ENCODE results near the gene PITPNM1.

PITPNM1 gene

GRCh38 chr11:67495234-67496005 lies 9.7 kb downstream of the PITPNM1 start:
- ChIA-PET POLR2A (no interaction called here), CTCF (no interaction called here)
- TF ChIP-seq, protein P1, sequence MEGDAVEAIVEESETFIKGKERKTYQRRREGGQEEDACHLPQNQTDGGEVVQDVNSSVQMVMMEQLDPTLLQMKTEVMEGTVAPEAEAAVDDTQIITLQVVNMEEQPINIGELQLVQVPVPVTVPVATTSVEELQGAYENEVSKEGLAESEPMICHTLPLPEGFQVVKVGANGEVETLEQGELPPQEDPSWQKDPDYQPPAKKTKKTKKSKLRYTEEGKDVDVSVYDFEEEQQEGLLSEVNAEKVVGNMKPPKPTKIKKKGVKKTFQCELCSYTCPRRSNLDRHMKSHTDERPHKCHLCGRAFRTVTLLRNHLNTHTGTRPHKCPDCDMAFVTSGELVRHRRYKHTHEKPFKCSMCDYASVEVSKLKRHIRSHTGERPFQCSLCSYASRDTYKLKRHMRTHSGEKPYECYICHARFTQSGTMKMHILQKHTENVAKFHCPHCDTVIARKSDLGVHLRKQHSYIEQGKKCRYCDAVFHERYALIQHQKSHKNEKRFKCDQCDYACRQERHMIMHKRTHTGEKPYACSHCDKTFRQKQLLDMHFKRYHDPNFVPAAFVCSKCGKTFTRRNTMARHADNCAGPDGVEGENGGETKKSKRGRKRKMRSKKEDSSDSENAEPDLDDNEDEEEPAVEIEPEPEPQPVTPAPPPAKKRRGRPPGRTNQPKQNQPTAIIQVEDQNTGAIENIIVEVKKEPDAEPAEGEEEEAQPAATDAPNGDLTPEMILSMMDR (IDR thresholded peaks at IDR 0.05; ENCODE audit: control extremely low read depth, extremely low read depth, low read depth, missing control alignments), result no peak
- no peak for DNase-seq (ENCODE audit: extremely low spot score)

GRCh38 chr11:67494371-67495233 lies 10.6 kb downstream of the PITPNM1 start:
- CTCF ChIA-PET, result interaction anchor here (2.5 kb wide), 1 partner anchor 93 kb away, joined by 15 read pairs; the partner anchor contains the start of gene PPP1CA
- POLR2A ChIA-PET, result no interaction called here
- TF ChIP-seq, protein P1 (IDR thresholded peaks at IDR 0.05; ENCODE audit: control extremely low read depth, extremely low read depth, low read depth, missing control alignments), result no peak
- DNase-seq (ENCODE audit: extremely low spot score), result no peak

DNA sequence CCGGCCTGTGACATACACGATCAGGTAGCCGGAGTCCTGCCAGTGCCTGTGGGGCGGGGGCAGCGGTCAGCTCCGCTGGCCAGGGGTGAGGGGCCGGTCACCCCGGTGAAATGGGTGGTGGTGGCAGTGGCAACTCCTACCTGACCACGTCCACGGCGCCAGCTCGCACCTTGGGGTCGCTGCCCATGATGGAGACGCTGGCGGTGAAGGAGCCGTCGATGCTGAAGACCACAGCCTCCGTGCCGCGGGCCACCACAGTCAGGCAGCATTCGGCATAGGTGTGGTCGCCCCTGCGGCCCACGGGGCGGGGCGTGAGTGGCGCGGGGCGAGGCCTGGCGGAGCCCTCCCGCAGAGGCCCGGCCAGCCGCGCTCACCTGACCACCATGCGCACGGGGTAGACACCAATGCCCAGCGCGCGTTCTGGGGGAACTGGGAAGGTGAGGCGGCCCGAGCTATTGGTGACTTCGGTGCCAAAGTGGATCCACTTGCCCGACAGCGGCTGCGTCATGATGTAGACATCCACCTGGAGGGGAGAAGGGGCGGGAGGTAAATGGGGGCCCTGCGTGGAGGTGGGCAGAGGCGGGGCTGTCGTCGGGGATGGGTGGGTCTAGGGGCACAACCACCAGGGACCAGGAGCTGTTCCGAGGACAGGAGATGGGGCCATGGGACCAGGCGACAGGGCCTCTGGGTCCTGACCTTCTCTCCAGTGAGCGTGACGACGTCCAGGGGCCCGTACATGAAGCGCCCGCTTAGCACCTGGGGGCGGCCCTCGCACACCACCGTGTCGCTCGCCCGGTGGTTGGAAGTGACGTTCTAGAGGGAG lies 11.4 kb downstream of the PITPNM1 start:
- ChIA-PET CTCF (interaction anchor here (2.5 kb wide), 1 partner anchor 92 kb away, joined by 15 read pairs; the partner anchor contains the start of gene PPP1CA), POLR2A (interaction anchor here (1.3 kb wide), 1 partner anchor 11 kb away, joined by 3 read pairs; the partner anchor contains the start of gene AIP)
- TF ChIP-seq, protein P1 (IDR thresholded peaks at IDR 0.05; ENCODE audit: control extremely low read depth, extremely low read depth, low read depth, missing control alignments), result no peak
- no peak for DNase-seq (ENCODE audit: extremely low spot score)

DNA sequence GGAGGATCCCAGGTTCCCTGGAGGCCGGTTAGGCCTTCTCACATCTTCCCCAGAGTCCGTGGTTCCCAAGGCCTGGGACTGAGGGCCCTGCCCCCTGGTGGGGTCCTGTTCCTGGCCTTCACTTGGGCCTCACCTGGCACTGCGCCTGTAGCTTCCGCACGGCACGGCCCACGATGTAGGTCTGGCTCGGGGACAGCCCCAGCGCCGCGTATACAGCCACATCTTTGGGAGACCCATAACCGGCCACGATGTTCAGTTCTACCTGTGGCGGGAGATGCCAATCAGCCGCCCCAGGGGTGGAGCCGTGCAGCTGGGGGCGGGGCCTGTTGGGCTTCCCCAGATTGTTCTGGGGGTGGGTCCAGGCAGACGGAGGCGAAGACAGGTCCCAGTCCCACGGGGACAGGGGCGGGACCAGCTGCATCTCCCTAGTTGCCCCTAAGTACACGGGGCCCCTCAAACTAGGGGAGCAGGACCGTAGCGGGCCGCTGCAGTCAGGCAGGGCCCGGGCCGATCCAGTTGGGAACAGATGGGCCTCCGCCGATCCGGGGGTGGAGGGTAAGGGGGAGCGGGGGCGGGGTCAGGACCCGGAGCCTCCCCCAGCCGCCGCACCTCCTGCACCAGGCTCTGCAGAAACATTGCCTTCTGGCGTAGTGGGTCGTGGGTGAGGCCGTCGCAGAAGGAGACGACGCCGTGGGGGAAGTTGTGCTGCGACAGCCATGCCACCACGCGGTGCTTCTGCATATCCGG lies 12.2 kb downstream of the PITPNM1 start:
- TF ChIP-seq, protein P1 (IDR thresholded peaks at IDR 0.05; ENCODE audit: control extremely low read depth, extremely low read depth, low read depth, missing control alignments), result no peak
- ChIA-PET POLR2A (interaction anchor here (1.3 kb wide), 1 partner anchor 10 kb away, joined by 3 read pairs; the partner anchor contains the start of gene AIP), CTCF (interaction anchor here (0.9 to 2.5 kb wide), 5 partner anchors 12 to 111 kb away, joined by 4 to 15 read pairs (median 4); partner anchors contain the start of genes GSTP1, PITPNM1 and PPP1CA)
- DNase-seq (ENCODE audit: extremely low spot score), result no peak

GRCh38 chr11:67492069-67492727 lies 13.0 kb downstream of the PITPNM1 start:
- CTCF ChIA-PET, result interaction anchor here (0.9 to 2.5 kb wide), 5 partner anchors 13 to 110 kb away, joined by 4 to 15 read pairs (median 4); partner anchors contain the start of genes GSTP1, PITPNM1 and PPP1CA
- TF ChIP-seq, protein P1 (IDR thresholded peaks at IDR 0.05; ENCODE audit: control extremely low read depth, extremely low read depth, low read depth, missing control alignments), result no peak
- POLR2A ChIA-PET, result interaction anchor here (0.7 to 1.3 kb wide), 2 partner anchors 9 to 24 kb away, joined by 3 read pairs; partner anchors contain the start of gene AIP
- DNase-seq (ENCODE audit: extremely low spot score), result no peak

Measured in GM10248 (cell line).